ENCODE data around the gene APLP2.
"Not testable (repeated sequence)": the region's sequence is repeated elsewhere in the genome, so short reads cannot be mapped to it uniquely, and the experiment has no call there.

The APLP2 gene

GRCh38 chr11:130187096-130187495, 117.4 kb downstream of the APLP2 start:
- in situ Hi-C loops (cut with HindIII; ENCODE audit: low sequenced_read_pairs), result no loop called here

- in situ Hi-C loops (cut with HindIII; ENCODE audit: low sequenced_read_pairs), result no loop called here
These were observed 118.4 kb downstream of the APLP2 start for GRCh38 chr11:130188047-130188446.

GRCh38 chr11:130188585-130189347, 119.1 kb downstream of the APLP2 start:
- in situ Hi-C loops (cut with HindIII; ENCODE audit: low sequenced_read_pairs), result no loop called here

- in situ Hi-C loops (cut with HindIII; ENCODE audit: low sequenced_read_pairs), result no loop called here
These were observed 120.0 kb downstream of the APLP2 start for GRCh38 chr11:130189492-130190210.

- in situ Hi-C loops (cut with HindIII; ENCODE audit: low sequenced_read_pairs), result no loop called here
These were observed 120.7 kb downstream of the APLP2 start for GRCh38 chr11:130190371-130190881.

GRCh38 chr11:130191896-130192295, 122.2 kb downstream of the APLP2 start:
- in situ Hi-C loops (cut with HindIII; ENCODE audit: low sequenced_read_pairs), result no loop called here

- in situ Hi-C loops (cut with HindIII; ENCODE audit: low sequenced_read_pairs), result no loop called here
These were observed 123.2 kb downstream of the APLP2 start for GRCh38 chr11:130192845-130193267.

- in situ Hi-C loops (cut with HindIII; ENCODE audit: low sequenced_read_pairs), result not testable (repeated sequence)
These were observed 123.9 kb downstream of the APLP2 start for GRCh38 chr11:130193551-130193950.

All from endothelial cell of hepatic sinusoid (primary cell).